SJSA1 (cell line): ENCODE measurements around the gene CST9L. TPM values are rescaled to one million over a fixed set of nuclear protein-coding genes. Genes with fewer than 3 reads are reported as not detected.

ENCODE experiments used
- DNase-seq, 2 experiments: peaks; one replicate each; pipeline ENCODE4 v3.0.0-alpha.2; 2015 to 2020; ENCODE audit warnings: low spot score in 2 of 2, low read depth in 1 of 2
- H3K27ac ChIP-seq: fragments of 250-450 bp; sonication (Bioruptor Pico); 2 replicates; pipeline ENCODE4 v1.5.1; 2020; ENCODE audit warnings: mild to moderate bottlenecking, moderate library complexity
- H3K27me3 ChIP-seq: fragments of 250-450 bp; sonication (Bioruptor Pico); replicated peaks from 2 replicates; pipeline ENCODE4 v1.5.1; 2020; ENCODE audit warnings: mild to moderate bottlenecking, moderate library complexity
- H3K36me3 ChIP-seq: fragments of 250-450 bp; sonication (Bioruptor Pico); 2 replicates; pipeline ENCODE4 v1.5.1; 2020; ENCODE audit warnings: mild to moderate bottlenecking
- H3K4me1 ChIP-seq: fragments of 250-450 bp; sonication (Bioruptor Pico); replicated peaks from 2 replicates; pipeline ENCODE4 v1.6.1; 2021; ENCODE audit warnings: mild to moderate bottlenecking
- H3K4me3 ChIP-seq: fragments of 250-450 bp; sonication (Bioruptor Pico); 2 replicates; pipeline ENCODE4 v1.5.1; 2020; ENCODE audit warnings: mild to moderate bottlenecking
- H3K9me3 ChIP-seq: fragments of 250-450 bp; sonication (Bioruptor Pico); replicated peaks from 2 replicates; pipeline ENCODE4 v1.5.1; 2020; ENCODE audit warnings: mild to moderate bottlenecking
- total RNA-seq: library from RNA; depleted of rRNA; stranded (reverse); fragments of >200 nt; shearing (Covaris generic); gene quantifications from 2 replicates; pipeline ENCODE4 v1.2.3, GENCODE V29; 2014

The CST9L gene
- total RNA-seq, 1 experiment from 2014 or later = not detected

DNA sequence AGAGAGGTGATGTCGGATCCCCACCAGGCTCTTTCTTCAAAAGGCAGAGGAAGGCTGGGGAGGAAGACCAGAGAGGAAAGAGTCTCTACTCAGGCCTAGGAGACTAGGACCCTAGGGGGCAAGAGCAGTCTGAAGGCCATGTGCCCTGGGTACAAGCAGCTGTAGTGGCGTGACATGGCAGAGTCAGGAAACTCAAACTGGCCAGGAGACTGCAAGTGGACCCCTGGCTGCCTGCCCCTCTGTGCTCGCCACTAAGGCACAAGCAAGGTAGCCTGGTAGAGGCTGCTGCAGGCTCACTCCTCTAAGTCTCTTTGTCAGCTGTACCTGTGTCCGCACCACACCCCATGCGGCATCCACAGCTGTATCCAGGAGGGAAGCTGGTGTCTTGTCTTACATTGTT lies 19.9 kb downstream of the CST9L start:
- Histone ChIP-seq H3K36me3 (no peaks in the 10 kb centered on the region), H3K9me3 (no peaks in the 10 kb centered on the region)
- DNase-seq = no peak

DNA sequence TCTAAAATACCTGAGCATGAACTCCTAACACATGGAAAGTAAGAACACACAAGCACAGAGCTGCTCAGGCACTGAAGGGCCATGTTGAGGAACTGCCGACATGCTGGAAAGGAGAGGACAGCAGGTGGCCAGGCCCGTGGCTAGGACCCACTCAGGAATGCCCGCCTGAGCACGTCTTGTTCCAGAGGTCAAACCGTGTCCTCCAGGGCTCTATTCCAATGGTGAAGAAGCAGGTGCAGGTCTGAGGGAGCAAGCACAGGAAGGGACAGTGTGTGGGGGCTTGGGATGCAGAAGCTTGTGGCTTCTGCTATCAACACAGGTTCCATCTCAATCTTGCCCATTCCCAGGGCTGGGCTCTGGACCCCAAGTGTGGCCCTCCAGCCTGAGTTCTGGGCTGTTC lies 20.7 kb downstream of the CST9L start:
- Histone ChIP-seq H3K27ac (no peak overlapping the region), H3K4me1 (no peaks in the 10 kb centered on the region), H3K4me3 (no peak overlapping the region), H3K27me3 (0 out of 2 replicates have a peak, but pooled peaks cover 2% of the 10 kb centered on the region), H3K36me3 (no peaks in the 10 kb centered on the region), H3K9me3 (no peaks in the 10 kb centered on the region)
- DNase-seq = no peak

More for the DNA sequence above, 19.9 kb downstream of the CST9L start:
- Histone ChIP-seq H3K4me3 (no peak overlapping the region), H3K27me3 (0 out of 2 replicates have a peak, but pooled peaks cover 2% of the 10 kb centered on the region), H3K4me1 (no peaks in the 10 kb centered on the region), H3K27ac (no peak overlapping the region)

DNA sequence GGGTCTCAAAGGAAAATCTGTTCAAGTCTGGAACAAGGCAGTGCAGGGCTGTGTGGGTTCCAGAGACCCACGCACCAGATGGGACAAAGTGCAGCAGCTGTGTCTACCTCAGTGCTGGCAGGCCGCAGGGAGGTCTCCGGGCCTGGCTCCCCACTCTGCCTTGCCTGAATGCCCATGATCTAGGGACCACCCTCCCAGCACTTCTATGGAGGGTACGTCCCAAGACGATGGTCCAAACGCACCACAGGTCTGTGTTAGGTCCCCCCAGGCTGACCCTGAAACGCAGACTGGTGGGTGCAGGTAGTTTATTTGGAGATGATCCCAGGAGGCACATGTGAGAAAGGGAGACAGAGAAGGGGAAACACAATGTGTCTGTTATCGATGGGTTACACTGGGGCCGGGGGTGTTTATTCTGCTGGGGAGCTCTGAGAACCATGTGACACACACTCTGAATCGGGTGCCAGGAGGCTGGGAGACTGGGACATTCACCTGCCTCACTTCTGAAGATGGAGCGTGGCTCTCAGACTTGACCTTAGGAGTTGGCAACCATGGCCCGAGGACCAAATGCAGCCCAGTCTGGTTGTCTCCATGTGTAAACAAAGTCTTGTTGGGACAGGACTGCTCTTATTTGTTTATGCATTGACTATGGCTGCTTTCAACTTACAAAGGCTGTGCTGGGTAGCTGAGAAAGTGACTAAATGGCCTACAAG lies 21.7 kb downstream of the CST9L start:
- no peak overlapping the region for H3K4me3 ChIP-seq
- no peaks in the 10 kb centered on the region for H3K36me3 ChIP-seq
- no peaks in the 10 kb centered on the region for H3K9me3 ChIP-seq
- no peaks in the 10 kb centered on the region for H3K4me1 ChIP-seq
- 0 out of 2 replicates have a peak, but pooled peaks cover 2% of the 10 kb centered on the region for H3K27me3 ChIP-seq
- H3K27ac ChIP-seq = no peak overlapping the region
- DNase-seq = no peak

DNA sequence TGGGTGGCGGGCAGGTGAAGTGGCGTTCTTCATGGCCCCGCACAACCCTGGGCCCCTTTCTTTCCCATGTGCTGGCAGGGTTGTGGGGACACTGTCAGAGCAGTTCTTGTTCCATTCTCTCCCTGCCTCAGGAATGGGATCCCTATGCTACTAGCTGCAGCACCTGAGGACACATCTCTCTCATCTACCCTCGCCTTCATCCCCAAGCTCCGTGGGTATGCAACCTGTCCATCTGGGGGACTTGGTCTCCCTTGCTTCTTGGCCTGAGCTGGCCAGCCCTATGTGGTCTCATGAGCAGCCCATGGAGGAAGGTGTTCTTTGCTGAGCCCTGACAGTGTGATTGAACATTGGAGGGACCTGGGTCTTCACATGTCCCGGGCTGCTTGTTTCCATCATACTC lies 24.2 kb downstream of the CST9L start:
- Histone ChIP-seq H3K27me3 (no peaks in the 10 kb centered on the region), H3K4me1 (no peaks in the 10 kb centered on the region), H3K36me3 (no peaks in the 10 kb centered on the region)

DNA sequence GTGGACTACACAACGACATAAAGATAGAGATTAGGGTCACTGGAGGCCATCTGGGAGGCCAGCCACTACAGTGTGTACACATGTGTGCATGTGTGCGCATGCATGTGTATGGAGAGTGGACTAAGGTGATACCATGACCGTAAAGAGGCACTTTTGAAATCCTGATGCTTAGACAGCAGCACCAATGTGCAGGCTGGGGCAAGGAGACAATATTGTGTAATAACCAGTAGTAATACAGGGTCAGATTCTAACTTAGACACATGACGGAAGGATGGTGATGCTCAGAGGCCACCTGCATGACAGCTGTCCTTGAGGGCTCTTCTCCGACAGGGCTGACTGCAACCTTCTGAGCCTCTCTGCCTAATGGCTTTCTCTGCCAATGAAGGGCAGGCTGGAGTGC lies 25.5 kb downstream of the CST9L start:
- no peak for DNase-seq
- H3K27ac ChIP-seq = no peak overlapping the region

More for the DNA sequence above, 24.2 kb downstream of the CST9L start:
- no peak overlapping the region for H3K4me3 ChIP-seq
- no peak for DNase-seq
- no peak overlapping the region for H3K27ac ChIP-seq
- H3K9me3 ChIP-seq = no peaks in the 10 kb centered on the region

DNA sequence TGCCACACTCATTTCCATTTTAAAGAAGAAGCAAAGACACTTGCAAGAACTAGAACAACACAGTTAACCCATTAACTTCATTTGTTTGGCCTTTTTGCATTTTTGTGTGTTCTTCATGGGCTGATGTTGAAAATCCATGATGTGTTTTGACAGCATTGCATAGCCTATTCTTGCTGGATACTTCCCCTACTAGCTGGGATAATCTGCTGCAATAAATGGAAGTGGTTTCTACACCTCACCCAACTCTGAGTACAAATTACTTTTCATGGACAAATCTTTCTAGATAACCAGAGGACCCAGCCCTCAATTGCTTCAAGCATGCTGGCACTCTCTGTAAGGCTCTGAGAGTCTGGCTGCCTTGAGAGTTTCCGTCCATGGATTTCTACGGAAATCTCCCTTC lies 26.5 kb downstream of the CST9L start:
- Histone ChIP-seq H3K36me3 (no peaks in the 10 kb centered on the region), H3K4me1 (no peaks in the 10 kb centered on the region), H3K27ac (no peak overlapping the region), H3K4me3 (no peak overlapping the region), H3K27me3 (no peaks in the 10 kb centered on the region), H3K9me3 (no peaks in the 10 kb centered on the region)
- no peak for DNase-seq

More for the DNA sequence above, 25.5 kb downstream of the CST9L start:
- Histone ChIP-seq H3K36me3 (no peaks in the 10 kb centered on the region), H3K9me3 (no peaks in the 10 kb centered on the region), H3K4me1 (no peaks in the 10 kb centered on the region), H3K4me3 (no peak overlapping the region), H3K27me3 (no peaks in the 10 kb centered on the region)

DNA sequence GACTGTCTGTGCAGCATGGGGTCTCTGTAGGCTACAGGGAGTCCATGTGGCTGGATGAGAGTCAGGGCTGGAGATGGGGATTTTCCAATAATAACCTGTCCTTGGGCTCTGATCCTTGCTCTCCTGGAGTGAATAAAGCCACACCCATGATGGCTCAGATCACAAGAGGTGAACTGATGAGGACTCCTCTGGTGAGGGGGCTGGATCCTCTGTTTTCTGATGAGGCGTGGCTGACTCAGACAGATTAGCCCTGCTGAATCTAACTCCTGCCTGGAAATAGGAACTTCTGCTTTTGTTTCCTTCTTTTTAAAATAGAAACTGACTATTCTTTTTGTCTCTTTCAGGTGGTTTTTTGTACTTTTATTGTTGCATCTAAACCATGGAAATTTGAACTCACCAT lies 27.0 kb downstream of the CST9L start:
- Histone ChIP-seq H3K4me3 (no peak overlapping the region), H3K9me3 (no peaks in the 10 kb centered on the region), H3K27ac (no peak overlapping the region), H3K4me1 (no peaks in the 10 kb centered on the region), H3K36me3 (no peaks in the 10 kb centered on the region), H3K27me3 (no peaks in the 10 kb centered on the region)
- no peak for DNase-seq

DNA sequence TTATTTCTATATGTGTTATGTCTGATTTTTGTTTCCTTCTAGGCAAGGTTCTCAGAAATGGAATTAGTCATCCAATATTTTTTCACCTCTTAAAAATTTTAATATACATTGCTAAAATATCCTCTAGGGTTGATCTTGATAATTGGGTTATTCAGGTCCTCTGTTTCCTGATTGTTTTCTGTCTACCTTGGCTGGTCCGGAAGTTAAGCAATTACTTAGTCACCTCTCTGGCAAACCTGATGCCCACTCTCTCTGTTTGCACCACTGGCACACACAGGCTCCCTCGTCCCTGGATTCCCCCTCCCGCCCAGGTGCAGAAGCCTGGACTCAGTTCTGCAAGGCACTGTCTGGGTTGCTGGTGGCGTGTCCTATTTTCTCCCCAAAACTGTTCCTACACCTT lies 27.7 kb downstream of the CST9L start:
- Histone ChIP-seq H3K27me3 (no peaks in the 10 kb centered on the region), H3K4me1 (no peaks in the 10 kb centered on the region), H3K27ac (no peak overlapping the region), H3K4me3 (no peak overlapping the region), H3K36me3 (no peaks in the 10 kb centered on the region), H3K9me3 (no peaks in the 10 kb centered on the region)
- DNase-seq = no peak

DNA sequence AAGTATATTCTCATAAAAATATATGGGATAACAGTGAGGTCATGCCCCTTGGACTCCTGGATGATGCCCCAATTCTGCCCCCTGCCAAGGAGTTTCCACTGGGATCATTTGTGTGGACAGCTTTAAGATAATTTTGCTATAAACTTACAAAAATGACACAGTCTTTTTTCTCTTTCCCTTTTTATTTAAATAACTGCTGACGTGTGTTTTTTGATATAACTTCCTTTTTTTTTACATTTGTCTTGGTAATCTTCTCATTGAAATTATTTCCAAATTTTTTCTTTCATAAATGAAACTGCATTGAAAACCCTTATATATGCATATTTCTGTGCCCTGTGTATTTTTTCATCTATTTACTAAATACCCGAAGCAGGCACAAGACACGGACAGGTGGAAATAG lies 31.3 kb downstream of the CST9L start:
- Histone ChIP-seq H3K4me1 (no peaks in the 10 kb centered on the region), H3K9me3 (no peaks in the 10 kb centered on the region), H3K27me3 (no peaks in the 10 kb centered on the region), H3K4me3 (no peak overlapping the region), H3K36me3 (no peaks in the 10 kb centered on the region), H3K27ac (no peak overlapping the region)
- DNase-seq = no peak

DNA sequence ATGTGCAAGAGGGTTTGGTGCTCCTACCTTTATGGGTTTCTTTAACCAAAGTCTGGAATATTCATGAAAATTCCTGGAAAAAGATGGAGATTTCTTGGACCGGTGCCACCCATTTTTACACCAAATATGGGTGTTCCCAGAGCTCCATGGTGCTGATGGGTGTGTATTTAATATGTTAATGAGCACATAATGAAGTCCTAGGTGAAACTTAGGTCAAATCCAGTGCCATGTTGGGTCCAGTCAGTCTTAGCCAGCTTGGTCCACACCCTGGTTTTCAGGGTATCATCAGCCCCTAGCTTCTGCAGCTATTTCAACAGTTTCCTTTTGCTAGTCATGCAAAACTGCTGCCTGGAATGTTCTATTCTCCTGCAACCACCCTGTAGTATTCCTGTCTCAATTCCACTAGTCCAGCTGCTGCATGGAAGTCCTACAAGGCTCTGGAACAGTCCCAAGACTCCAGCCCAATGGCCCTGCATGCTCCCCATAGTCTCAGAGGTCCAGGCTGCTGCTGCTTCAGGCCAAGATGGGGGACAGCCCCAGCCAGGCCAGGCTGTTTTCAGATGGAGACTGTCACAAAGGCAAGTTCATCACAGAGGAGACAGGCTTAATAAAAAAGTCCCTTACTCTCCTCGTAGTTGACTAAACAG lies 31.8 kb downstream of the CST9L start:
- no peaks in the 10 kb centered on the region for H3K36me3 ChIP-seq
- no peak overlapping the region for H3K4me3 ChIP-seq
- no peaks in the 10 kb centered on the region for H3K4me1 ChIP-seq
- H3K27ac ChIP-seq = no peak overlapping the region
- no peaks in the 10 kb centered on the region for H3K27me3 ChIP-seq
- H3K9me3 ChIP-seq = no peaks in the 10 kb centered on the region
- no peak for DNase-seq

DNA sequence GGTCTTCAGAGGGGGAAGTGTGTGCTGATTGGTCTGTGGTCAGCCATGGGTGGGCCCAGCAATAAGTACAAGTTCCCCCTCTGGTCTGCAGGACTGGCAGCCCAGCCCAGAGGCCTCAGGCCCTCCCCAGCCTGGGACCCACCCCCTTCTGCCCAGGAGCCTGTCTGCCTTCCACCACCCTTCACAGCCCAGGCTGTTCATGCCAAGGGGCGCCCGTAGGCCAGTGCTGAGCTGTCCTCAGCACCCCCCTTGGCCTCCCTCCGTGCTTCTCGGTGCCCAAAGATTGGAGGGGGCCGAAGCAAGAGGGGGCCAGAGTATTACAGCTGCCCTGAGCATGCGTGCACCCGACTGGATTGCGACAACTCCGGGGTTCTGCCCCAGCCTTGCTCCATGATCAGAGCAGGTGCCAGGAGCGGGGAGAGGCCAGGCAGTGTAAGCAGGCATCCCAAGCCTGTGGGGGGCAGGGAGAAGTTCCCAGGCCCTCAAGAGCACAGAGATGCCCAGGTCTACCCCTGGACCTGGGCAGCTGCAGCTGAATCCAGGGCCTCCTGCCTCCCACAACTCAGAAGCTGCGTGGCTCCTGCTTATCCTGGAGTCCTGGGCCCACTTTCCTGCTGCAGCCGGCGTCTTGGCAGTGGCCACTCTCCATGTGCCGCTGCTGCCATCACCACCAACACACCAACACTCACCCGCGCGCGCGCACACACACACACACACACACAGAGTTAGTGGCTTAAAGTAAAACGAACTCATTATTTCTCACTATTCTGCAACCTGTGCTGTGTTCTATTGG lies 33.3 kb downstream of the CST9L start:
- no peaks in the 10 kb centered on the region for H3K27me3 ChIP-seq
- no peaks in the 10 kb centered on the region for H3K4me1 ChIP-seq
- no peak overlapping the region for H3K4me3 ChIP-seq
- H3K36me3 ChIP-seq = no peaks in the 10 kb centered on the region
- H3K27ac ChIP-seq = no peak overlapping the region
- no peak for DNase-seq
- no peaks in the 10 kb centered on the region for H3K9me3 ChIP-seq

DNA sequence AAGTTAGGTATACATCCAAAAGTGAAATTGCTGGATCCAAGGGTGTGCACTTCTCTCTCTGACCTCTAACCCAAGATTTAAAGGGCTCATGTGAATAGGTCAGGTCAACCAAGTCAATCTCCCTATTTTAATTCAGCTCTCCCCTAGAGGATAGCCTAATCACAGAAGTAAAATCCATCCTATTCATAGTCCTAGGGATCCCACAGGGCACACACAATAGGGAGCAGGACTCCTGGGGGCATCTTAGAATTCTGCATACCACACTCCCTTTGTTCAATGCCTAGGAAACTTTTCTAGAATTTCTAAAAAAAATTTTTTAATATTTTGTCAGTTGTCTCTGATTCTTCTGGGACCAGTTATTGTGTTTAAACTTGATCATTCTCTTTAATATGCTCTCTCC lies 35.1 kb downstream of the CST9L start:
- H3K4me1 ChIP-seq = no peaks in the 10 kb centered on the region
- no peak overlapping the region for H3K4me3 ChIP-seq
- H3K9me3 ChIP-seq = no peaks in the 10 kb centered on the region
- H3K36me3 ChIP-seq = no peaks in the 10 kb centered on the region
- no peaks in the 10 kb centered on the region for H3K27me3 ChIP-seq
- DNase-seq = no peak
- H3K27ac ChIP-seq = no peak overlapping the region

DNA sequence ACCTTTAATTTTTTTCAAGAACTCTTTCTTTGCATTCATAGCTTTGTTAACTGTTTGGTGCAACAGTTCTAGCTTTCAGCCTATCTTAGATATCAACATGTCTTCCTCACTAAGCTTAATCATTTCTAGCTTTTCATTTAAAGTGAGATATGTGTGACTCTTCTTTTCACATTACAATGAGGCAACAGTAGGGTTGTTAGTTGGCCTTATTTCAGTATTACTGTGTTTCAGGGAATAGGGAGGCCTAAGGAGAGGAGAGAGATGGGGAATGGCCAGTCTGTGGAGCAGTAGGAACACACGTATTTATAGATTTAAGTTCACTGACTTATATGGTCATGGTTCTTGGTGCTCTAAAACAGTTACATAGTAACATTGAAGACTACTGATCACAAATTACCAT lies 35.8 kb downstream of the CST9L start:
- DNase-seq = no peak
- H3K36me3 ChIP-seq = no peaks in the 10 kb centered on the region
- no peaks in the 10 kb centered on the region for H3K4me1 ChIP-seq
- H3K4me3 ChIP-seq = no peak overlapping the region
- no peaks in the 10 kb centered on the region for H3K27me3 ChIP-seq
- no peak overlapping the region for H3K27ac ChIP-seq
- no peaks in the 10 kb centered on the region for H3K9me3 ChIP-seq

DNA sequence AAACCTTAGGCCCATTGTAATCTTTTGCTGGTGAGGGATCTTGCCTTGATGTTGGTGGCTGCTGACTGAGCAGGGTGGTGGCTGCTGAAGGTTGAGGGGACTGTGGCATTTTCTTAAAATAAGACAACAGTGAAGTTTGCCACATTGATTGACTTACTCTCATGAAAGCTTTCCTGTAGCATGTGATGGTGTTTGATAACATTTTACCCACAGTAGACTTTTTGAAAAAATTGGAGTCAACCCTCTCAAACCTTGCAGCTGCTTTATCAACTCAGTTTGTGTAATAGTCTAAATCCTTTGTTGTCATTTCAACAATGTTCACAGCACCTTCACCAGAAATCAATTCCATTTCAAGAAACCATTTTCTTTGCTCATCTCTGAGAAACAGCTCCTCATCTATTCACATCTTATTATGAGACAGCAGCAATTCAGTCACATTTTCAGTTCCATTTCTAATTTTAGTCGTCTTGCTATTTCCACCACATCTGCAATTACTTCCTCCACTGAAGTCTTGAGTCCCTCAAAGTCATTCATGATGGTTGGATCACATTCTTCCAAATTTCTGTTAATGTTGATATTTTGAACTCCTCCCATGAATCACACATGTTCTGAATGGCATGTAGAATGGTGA lies 37.2 kb downstream of the CST9L start:
- Histone ChIP-seq H3K4me1 (no peaks in the 10 kb centered on the region), H3K27ac (no peak overlapping the region), H3K27me3 (no peaks in the 10 kb centered on the region), H3K4me3 (no peak overlapping the region), H3K9me3 (no peaks in the 10 kb centered on the region), H3K36me3 (no peaks in the 10 kb centered on the region)
- DNase-seq = no peak
